ENCODE results near the gene KRT15. TPM values are rescaled to one million over a fixed set of nuclear protein-coding genes. Genes with fewer than 3 reads are reported as not detected.

KRT15 gene
- total RNA-seq, 1 experiment from 2014 or later = 0.55 TPM

- H3K9me3 Mint-ChIP-seq = no peaks in the 10 kb centered on the region
- H3K4me3 Mint-ChIP-seq = peak overlapping the region; percentile 89
- ATAC-seq (no peak), DNase-seq (ENCODE audit: low spot score) (no peak)
- peaks cover 34% of the 10 kb centered on the region for H3K4me1 Mint-ChIP-seq
- ChIA-PET POLR2A (interaction anchor here (1.2 to 3.7 kb wide), 4 partner anchors 9 to 118 kb away, joined by 4 to 22 read pairs (median 6); no protein-coding TSS in a partner anchor), CTCF (interaction anchor here (1.1 to 7.5 kb wide), 8 partner anchors 19 to 136 kb away, joined by 3 to 125 read pairs (median 16); no protein-coding TSS in a partner anchor)
- TF ChIP-seq PRDM15 (CRISPR knock-in tag; IDR thresholded peaks at IDR 0.05) (no peak), PRRX2 (CRISPR knock-in tag; IDR thresholded peaks at IDR 0.05) (no peak), ZNF219 (CRISPR knock-in tag; IDR thresholded peaks at IDR 0.05; ENCODE audit: borderline replicate concordance) (no peak), EMX1 (CRISPR knock-in tag; IDR thresholded peaks at IDR 0.05) (no peak), NR1H2 (CRISPR knock-in tag; IDR thresholded peaks at IDR 0.05) (no peak), MLX (CRISPR knock-in tag; IDR thresholded peaks at IDR 0.05) (no peak), SP1 (CRISPR knock-in tag; conservative IDR thresholded peaks at IDR 0.05) (no peak), NFE2L1 (CRISPR knock-in tag; IDR thresholded peaks at IDR 0.05) (no peak), ZMAT4 (CRISPR knock-in tag; IDR thresholded peaks at IDR 0.05) (no peak), ZNF532 (CRISPR knock-in tag; IDR thresholded peaks at IDR 0.05; ENCODE audit: borderline replicate concordance) (no peak), KAT7 (CRISPR knock-in tag; IDR thresholded peaks at IDR 0.05; ENCODE audit: borderline replicate concordance) (no peak), ARID4B (CRISPR knock-in tag; IDR thresholded peaks at IDR 0.05; ENCODE audit: borderline replicate concordance) (no peak), ZBTB43 (CRISPR knock-in tag; IDR thresholded peaks at IDR 0.05) (no peak), RELA (CRISPR knock-in tag; IDR thresholded peaks at IDR 0.05; ENCODE audit: borderline replicate concordance) (no peak), ZNF263 (CRISPR knock-in tag; IDR thresholded peaks at IDR 0.05; ENCODE audit: low read depth) (no peak), HMGXB4 (CRISPR knock-in tag; IDR thresholded peaks at IDR 0.05) (no peak)
- peaks cover 10% of the 10 kb centered on the region for H3K36me3 Mint-ChIP-seq
- peaks cover 6% of the 10 kb centered on the region for H3K27me3 Mint-ChIP-seq (ENCODE audit: low read depth)
- peak overlapping the region; percentile 95; the same call in 1 of the 2 replicates for H3K27ac Mint-ChIP-seq
Measured at GRCh38 chr17:41529491-41529915, 10.8 kb upstream of the KRT15 start.

Data from WTC11 (cell line).